B cell (primary cell): ENCODE data around the gene LYST. TPM values are rescaled to one million over a fixed set of nuclear protein-coding genes. Genes with fewer than 3 reads are reported as not detected.

Experiments used
- ATAC-seq: fragments of 200-7000 bp; cut with Tn5 transposase; one replicate; pipeline ENCODE4 v1.10.0; 2021; ENCODE audit warnings: low read depth, mild to moderate bottlenecking, moderate number of reproducible peaks, moderate library complexity
- CTCF ChIA-PET: fragments of 350-600 bp; sonication (Branson Sonifier 250); formaldehyde crosslinking; loops from one replicate; lab custom pipeline; 2021; ENCODE audit warnings: antibody characterized with exemption, inconsistent platforms; lab: Charles Lee
- POLR2A ChIA-PET: fragments of 350-600 bp; sonication (Branson Sonifier 250); formaldehyde crosslinking; loops from one replicate; lab custom pipeline; 2021; ENCODE audit warnings: antibody characterized with exemption; lab: Charles Lee
- DNase-seq: peaks from one replicate; pipeline ENCODE4 v3.0.0; 2013
- H2AFZ ChIP-seq: 2 replicates; pipeline ENCODE4 v1.6.1; 2012; ENCODE audit warnings: mild to moderate bottlenecking, low read depth, low read length; ENCODE audit not compliant: insufficient read depth, poor library complexity, severe bottlenecking
- H3K27ac ChIP-seq, 2 donors: 1 replicate in 1 of 2; 2 replicates in 1 of 2; pipeline ENCODE4 v1.5.1; 2012 to 2013; ENCODE audit warnings: low read length in 2 of 2, mild to moderate bottlenecking in 2 of 2, moderate library complexity in 1 of 2
- H3K27me3 ChIP-seq, 4 experiments: fragments of 200-600 bp in 1 of 4; sonication (generic) in 1 of 4; replicated peaks in 1 of 4; 1 replicate in 2 of 4; 2 replicates in 2 of 4; pipeline versions ENCODE4 v1.6.1 to v1.7.0; 2013 to 2016; ENCODE audit warnings: low read length in 3 of 4, mild to moderate bottlenecking in 2 of 4, mixed read lengths in 1 of 4, moderate library complexity in 1 of 4; ENCODE audit not compliant: insufficient read depth in 4 of 4, control insufficient read depth in 3 of 4; ENCODE audit errors: control extremely low read depth in 1 of 4
- H3K36me3 ChIP-seq, 2 experiments: replicated peaks in 1 of 2; 1 replicate in 1 of 2; 2 replicates in 1 of 2; pipeline versions ENCODE4 v1.6.1 to v1.7.1; 2013; ENCODE audit warnings: low read length in 1 of 2; ENCODE audit not compliant: insufficient read depth in 2 of 2, control insufficient read depth in 1 of 2; ENCODE audit errors: control extremely low read depth in 1 of 2, extremely low read depth in 1 of 2
- H3K4me1 ChIP-seq, 2 donors: fragments of 200-600 bp in 1 of 2; sonication (generic) in 1 of 2; 1 replicate in 1 of 2; 2 replicates in 1 of 2; pipeline versions ENCODE4 v1.5.1 to v1.6.1; 2013 to 2017; ENCODE audit warnings: low read length in 2 of 2; ENCODE audit not compliant: control insufficient read depth in 2 of 2, insufficient read depth in 2 of 2
- H3K4me2 ChIP-seq: replicated peaks from 2 replicates; pipeline ENCODE3; 2012; ENCODE audit warnings: mild to moderate bottlenecking, low read depth, low read length; ENCODE audit not compliant: poor library complexity, severe bottlenecking
- H3K4me3 ChIP-seq, 5 experiments: fragments of 200-600 bp in 1 of 5; sonication (generic) in 1 of 5; 1 replicate in 3 of 5; 2 replicates in 2 of 5; pipeline versions ENCODE4 v1.5.1 to v1.7.0; 2011 to 2016; ENCODE audit warnings: low read length in 4 of 5, mild to moderate bottlenecking in 4 of 5, low read depth in 2 of 5, control low read depth in 1 of 5, moderate library complexity in 1 of 5; ENCODE audit not compliant: insufficient read depth in 1 of 5; ENCODE audit errors: control extremely low read depth in 1 of 5, extremely low read depth in 1 of 5
- H3K79me2 ChIP-seq: fragments of 200-600 bp; sonication (generic); one replicate; pipeline ENCODE4 v1.6.0; 2016; ENCODE audit warnings: low read length; ENCODE audit not compliant: control insufficient read depth, insufficient read depth
- H3K9ac ChIP-seq: fragments of 200-600 bp; sonication (generic); 2 replicates; pipeline ENCODE4 v1.6.1; 2017; ENCODE audit warnings: mild to moderate bottlenecking, low read length, moderate library complexity
- H3K9me3 ChIP-seq, 3 donors: one replicate each; pipeline versions ENCODE4 v1.6.1 to v1.7.1; 2013; ENCODE audit warnings: low read length in 2 of 3; ENCODE audit not compliant: control insufficient read depth in 2 of 3, insufficient read depth in 1 of 3; ENCODE audit errors: control extremely low read depth in 1 of 3
- H4K20me1 ChIP-seq: 2 replicates; pipeline ENCODE4 v1.6.0; 2012; ENCODE audit warnings: mild to moderate bottlenecking, low read length; ENCODE audit not compliant: insufficient read depth, control insufficient read depth, poor library complexity, severe bottlenecking
- H3K27ac Mint-ChIP-seq: one replicate; pipeline ENCODE4 v1.8.0; 2021; ENCODE audit warnings: mixed read lengths
- H3K27me3 Mint-ChIP-seq: one replicate; pipeline ENCODE4 v1.8.0; 2021; ENCODE audit warnings: mixed read lengths
- H3K4me1 Mint-ChIP-seq: one replicate; pipeline ENCODE4 v1.8.0; 2021; ENCODE audit warnings: mixed read lengths
- H3K4me3 Mint-ChIP-seq: one replicate; pipeline ENCODE4 v1.8.0; 2021; ENCODE audit warnings: mixed read lengths
- H3K9me3 Mint-ChIP-seq: one replicate; pipeline ENCODE4 v1.8.0; 2022; ENCODE audit warnings: mixed read lengths; ENCODE audit not compliant: insufficient read depth
- EZH2 ChIP-seq: IDR thresholded peaks from 2 replicates; pipeline ENCODE4 v1.6.1; 2012; ENCODE audit warnings: borderline replicate concordance, low read depth, mild to moderate bottlenecking, moderate library complexity, low read length; ENCODE audit not compliant: insufficient read depth, poor library complexity, severe bottlenecking
- WGBS: methylation state at CpG from one replicate; pipeline ENCODE4 v1.1.5; 2013; ENCODE audit warnings: missing lambda C conversion rate; ENCODE audit not compliant: insufficient coverage; 5-methylcytosine and 5-hydroxymethylcytosine counted together
- intact Hi-C: fragments of 100-400 bp; cut with micrococcal nuclease; formaldehyde crosslinking; loops from one replicate; pipeline ENCODE4 v1.10.0; 2022
- polyA plus RNA-seq: library from polyadenylated mRNA; depleted of rRNA; stranded (reverse); fragments of >200 nt; gene quantifications from 2 replicates; pipeline ENCODE4 v1.2.3, GENCODE V29; 2012
- small RNA-seq: library from RNA; depleted of rRNA; stranded (forward); fragments of <200 nt; gene quantifications from one replicate; pipeline ENCODE3, GENCODE V24; 2012; ENCODE audit warnings: low replicate concordance, low read depth; ENCODE audit not compliant: insufficient read length
- total RNA-seq, 2 donors: library from RNA; stranded (reverse); fragments of 120-200 nt in 1 of 2; gene quantifications; 1 replicate in 1 of 2; 2 replicates in 1 of 2; pipeline versions ENCODE4 v1.2.3 to v1.2.4, GENCODE V29; 2013 to 2022
- TF ChIP-seq, protein P1 (sequence below): fragments of 200-600 bp; IDR thresholded peaks from one replicate; pipeline ENCODE4 v1.8.0; 2022; ENCODE audit warnings: antibody characterized with exemption, mild to moderate bottlenecking

The LYST gene
- total and polyA plus RNA-seq, 2 donors (not counting 1 experiment from before 2014, with no cell fraction given) = 50.4 to 120 TPM

- no peaks in the 10 kb centered on the region for H3K9me3 Mint-ChIP-seq
- H3K36me3 ChIP-seq = no peaks in the 10 kb centered on the region
- H3K27me3 Mint-ChIP-seq = peaks cover 6% of the 10 kb centered on the region
- ChIA-PET POLR2A (no interaction called here), CTCF (no interaction called here)
- no peak overlapping the region for H3K27ac ChIP-seq
- intact Hi-C loops = no loop called here
- no peaks in the 10 kb centered on the region for H3K9me3 ChIP-seq
- no peak overlapping the region for H2AFZ ChIP-seq
- H3K4me1 Mint-ChIP-seq = no peaks in the 10 kb centered on the region
- H3K4me2 ChIP-seq = no peak overlapping the region
- H3K4me3 ChIP-seq = no peak overlapping the region
- no peaks in the 10 kb centered on the region for H3K79me2 ChIP-seq
- ATAC-seq (no peak), DNase-seq (no peak)
- H3K27ac Mint-ChIP-seq = no peak overlapping the region
- H3K4me3 Mint-ChIP-seq = no peak overlapping the region
- H3K9ac ChIP-seq = no peak overlapping the region
- WGBS = 87% methylated on average over 3 of the region's 3 CpGs
- H3K4me1 ChIP-seq = no peaks in the 10 kb centered on the region
- TF ChIP-seq, protein P1, sequence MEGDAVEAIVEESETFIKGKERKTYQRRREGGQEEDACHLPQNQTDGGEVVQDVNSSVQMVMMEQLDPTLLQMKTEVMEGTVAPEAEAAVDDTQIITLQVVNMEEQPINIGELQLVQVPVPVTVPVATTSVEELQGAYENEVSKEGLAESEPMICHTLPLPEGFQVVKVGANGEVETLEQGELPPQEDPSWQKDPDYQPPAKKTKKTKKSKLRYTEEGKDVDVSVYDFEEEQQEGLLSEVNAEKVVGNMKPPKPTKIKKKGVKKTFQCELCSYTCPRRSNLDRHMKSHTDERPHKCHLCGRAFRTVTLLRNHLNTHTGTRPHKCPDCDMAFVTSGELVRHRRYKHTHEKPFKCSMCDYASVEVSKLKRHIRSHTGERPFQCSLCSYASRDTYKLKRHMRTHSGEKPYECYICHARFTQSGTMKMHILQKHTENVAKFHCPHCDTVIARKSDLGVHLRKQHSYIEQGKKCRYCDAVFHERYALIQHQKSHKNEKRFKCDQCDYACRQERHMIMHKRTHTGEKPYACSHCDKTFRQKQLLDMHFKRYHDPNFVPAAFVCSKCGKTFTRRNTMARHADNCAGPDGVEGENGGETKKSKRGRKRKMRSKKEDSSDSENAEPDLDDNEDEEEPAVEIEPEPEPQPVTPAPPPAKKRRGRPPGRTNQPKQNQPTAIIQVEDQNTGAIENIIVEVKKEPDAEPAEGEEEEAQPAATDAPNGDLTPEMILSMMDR = no peak
- no peak for TF ChIP-seq EZH2
- no peaks in the 10 kb centered on the region for H4K20me1 ChIP-seq
- H3K27me3 ChIP-seq = peaks cover 0 to 3% (median 0%) of the 10 kb centered on the region in 4 experiments
These were observed 253.9 kb downstream of the LYST start for GRCh38 chr1:235612761-235613160.

Small RNA genes lying within 50 kb of the gene (small RNA-seq; reads per million reads assigned to genes)
- 1.1 reads per million for gene MIR1537
- gene RNU6-968P = not detected

Other genes with a start within 250 kb of the LYST start
- 0.52 and 1.1 TPM in 2 replicates for gene GNG4, start 217.1 kb downstream of the LYST start, total RNA-seq
- not detected in 2 replicates for gene GNG4, start 217.1 kb downstream of the LYST start, polyA plus RNA-seq
- gene NID1, start 198.2 kb upstream of the LYST start, total RNA-seq = not detected in 2 replicates
- gene NID1, start 198.2 kb upstream of the LYST start, polyA plus RNA-seq = 0.04 and 0.06 TPM in 2 replicates